ENCODE measurements around the gene SENP5.

- TF ChIP-seq CTCF (IDR thresholded peaks at IDR 0.05 in 4 of 5, conservative IDR thresholded peaks at IDR 0.05 in 1 of 5) (peak; percentile 67 to 98 (median 92)), POLR2A (IDR thresholded peaks at IDR 0.05) (no peak)
Measured at GRCh38 chr3:196969660-196970546, 102.2 kb downstream of the SENP5 start.
